Measurements from ENCODE around the gene TAF1B. TPM values are rescaled to one million over a fixed set of nuclear protein-coding genes. Genes with fewer than 3 reads are reported as not detected.

The TAF1B gene
- total RNA-seq, 1 experiment from 2014 or later = 29.9 TPM

- Histone ChIP-seq H3K4ac (ENCODE audit: low read depth, low read length) (no peak overlapping the region), H2BK12ac (ENCODE audit: insufficient read length, low read depth, low read length) (no peak overlapping the region), H3K79me1 (ENCODE audit: insufficient read depth, low read depth, low read length, poor library complexity, severe bottlenecking) (no peaks in the 10 kb centered on the region), H3K4me1 (ENCODE audit: insufficient read depth, low read length) (no peaks in the 10 kb centered on the region), H2BK15ac (ENCODE audit: low read depth, low read length) (no peak overlapping the region), H3T11ph (ENCODE audit: low read length) (no peak overlapping the region), H4K8ac (replicated peaks; ENCODE audit: insufficient read length, low read depth, low read length) (no peak overlapping the region), H3K79me2 (ENCODE audit: insufficient read depth, low read length) (no peaks in the 10 kb centered on the region), H3K56ac (ENCODE audit: insufficient read length, low read depth, low read length) (no peak overlapping the region), H3K27me3 (ENCODE audit: insufficient read depth, low read length) (no peaks in the 10 kb centered on the region), H2BK120ac (ENCODE audit: low read depth, low read length, poor library complexity, severe bottlenecking) (no peak overlapping the region), H3K4me2 (ENCODE audit: insufficient read depth, insufficient read length, low read length) (no peak overlapping the region), H3K14ac (ENCODE audit: insufficient read depth, low read length) (no peak overlapping the region), H2BK5ac (ENCODE audit: insufficient read length, low read length) (no peak overlapping the region), H3K23me2 (ENCODE audit: insufficient read length, low read depth, low read length, poor library complexity, severe bottlenecking) (no peaks in the 10 kb centered on the region), H3K9ac (ENCODE audit: extremely low read depth, insufficient read length, low read length) (no peak overlapping the region), H4K20me1 (ENCODE audit: control insufficient read depth, insufficient read depth, insufficient read length) (no peaks in the 10 kb centered on the region), H3K27ac (ENCODE audit: insufficient read length, low read depth, low read length) (no peak overlapping the region), H3K9me3 (ENCODE audit: control insufficient read depth, low read depth, low read length) (no peaks in the 10 kb centered on the region), H3K18ac (ENCODE audit: insufficient read length, low read depth, low read length) (no peak overlapping the region), H4K91ac (ENCODE audit: insufficient read length, low read depth, low read length) (no peak overlapping the region), H4K5ac (ENCODE audit: insufficient read length, low read depth, low read length) (no peak overlapping the region), H2AK5ac (ENCODE audit: insufficient read length, low read length) (no peak overlapping the region), H3K23ac (ENCODE audit: insufficient read length, low read depth, low read length) (no peak overlapping the region), H2AFZ (ENCODE audit: low read length) (no peak overlapping the region), H2BK20ac (ENCODE audit: low read depth, low read length, poor library complexity, severe bottlenecking) (no peak overlapping the region)
- H3K4me1 Mint-ChIP-seq = peaks cover 0 to 5% of the 10 kb centered on the region in 2 experiments; a peak in 2 of 4 replicates
- H3K27ac Mint-ChIP-seq = no peak overlapping the region
- DNase-seq = no peak
- TF ChIP-seq, protein P1, sequence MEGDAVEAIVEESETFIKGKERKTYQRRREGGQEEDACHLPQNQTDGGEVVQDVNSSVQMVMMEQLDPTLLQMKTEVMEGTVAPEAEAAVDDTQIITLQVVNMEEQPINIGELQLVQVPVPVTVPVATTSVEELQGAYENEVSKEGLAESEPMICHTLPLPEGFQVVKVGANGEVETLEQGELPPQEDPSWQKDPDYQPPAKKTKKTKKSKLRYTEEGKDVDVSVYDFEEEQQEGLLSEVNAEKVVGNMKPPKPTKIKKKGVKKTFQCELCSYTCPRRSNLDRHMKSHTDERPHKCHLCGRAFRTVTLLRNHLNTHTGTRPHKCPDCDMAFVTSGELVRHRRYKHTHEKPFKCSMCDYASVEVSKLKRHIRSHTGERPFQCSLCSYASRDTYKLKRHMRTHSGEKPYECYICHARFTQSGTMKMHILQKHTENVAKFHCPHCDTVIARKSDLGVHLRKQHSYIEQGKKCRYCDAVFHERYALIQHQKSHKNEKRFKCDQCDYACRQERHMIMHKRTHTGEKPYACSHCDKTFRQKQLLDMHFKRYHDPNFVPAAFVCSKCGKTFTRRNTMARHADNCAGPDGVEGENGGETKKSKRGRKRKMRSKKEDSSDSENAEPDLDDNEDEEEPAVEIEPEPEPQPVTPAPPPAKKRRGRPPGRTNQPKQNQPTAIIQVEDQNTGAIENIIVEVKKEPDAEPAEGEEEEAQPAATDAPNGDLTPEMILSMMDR (conservative IDR thresholded peaks at IDR 0.05) = no peak
- no peak overlapping the region for H3K4me3 Mint-ChIP-seq
- peaks cover 1% of the 10 kb centered on the region; the same call in 1 of the 2 replicates for H3K27me3 Mint-ChIP-seq (ENCODE audit: low read depth)
- H3K36me3 Mint-ChIP-seq (ENCODE audit: insufficient read depth in 1 of 3, low read depth in 3 of 3) = no peaks in the 10 kb centered on the region
- no peaks in the 10 kb centered on the region for H3K9me3 Mint-ChIP-seq
These were observed 4.9 kb upstream of the TAF1B start for GRCh38 chr2:9838391-9838790.
